HG03280 (cell line): ENCODE results near the gene SEC14L5.
"Not testable (repeated sequence)": the region's sequence is repeated elsewhere in the genome, so short reads cannot be mapped to it uniquely, and the experiment has no call there.

Experiments
- ATAC-seq: cut with Tn5 transposase; IDR thresholded peaks from one replicate; pipeline ENCODE4 v1.9.1; 2021; ENCODE audit warnings: mild to moderate bottlenecking, moderate library complexity; ENCODE audit not compliant: unreplicated experiment

Gene SEC14L5

DNA sequence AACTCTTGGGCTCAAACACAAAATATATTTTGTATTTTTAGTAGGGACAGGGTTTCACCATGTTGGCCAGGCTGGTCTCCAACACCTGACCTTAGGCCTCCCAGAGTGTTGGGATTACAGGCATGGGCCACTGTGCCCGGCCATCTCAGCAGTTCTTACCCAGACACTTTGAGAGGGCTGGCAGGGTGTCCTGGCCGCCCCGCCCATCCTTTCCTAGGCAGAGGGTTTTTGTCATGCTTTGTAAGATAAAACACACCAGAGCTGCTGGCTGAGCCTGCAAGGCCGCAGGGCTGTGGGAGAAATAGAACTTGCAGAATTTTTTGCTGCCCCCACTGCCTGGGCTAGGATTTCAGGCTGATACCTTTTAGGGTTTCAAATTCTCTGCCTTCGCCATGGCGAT, 29.9 kb upstream of the SEC14L5 start:
- no peak for ATAC-seq

DNA sequence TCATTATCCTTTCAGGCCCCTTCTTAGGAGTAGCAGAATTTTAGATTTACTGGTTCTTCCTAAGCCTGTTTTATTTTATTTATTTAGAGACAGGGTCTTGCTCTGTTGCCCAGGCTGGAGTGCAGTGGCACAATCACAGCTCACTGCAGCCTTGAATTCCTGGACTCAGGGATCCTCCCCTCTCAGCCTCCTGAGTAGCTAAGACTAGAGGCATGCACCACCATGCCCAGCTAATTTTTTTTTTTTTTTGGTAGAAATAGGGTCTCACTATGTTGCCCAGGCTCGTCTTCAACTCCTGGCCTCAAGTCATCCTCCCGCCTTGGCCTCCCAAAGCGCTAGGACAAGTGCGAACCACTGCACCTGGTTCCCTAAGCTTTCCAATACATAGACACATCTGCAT, 28.5 kb upstream of the SEC14L5 start:
- ATAC-seq: not testable (repeated sequence)

DNA sequence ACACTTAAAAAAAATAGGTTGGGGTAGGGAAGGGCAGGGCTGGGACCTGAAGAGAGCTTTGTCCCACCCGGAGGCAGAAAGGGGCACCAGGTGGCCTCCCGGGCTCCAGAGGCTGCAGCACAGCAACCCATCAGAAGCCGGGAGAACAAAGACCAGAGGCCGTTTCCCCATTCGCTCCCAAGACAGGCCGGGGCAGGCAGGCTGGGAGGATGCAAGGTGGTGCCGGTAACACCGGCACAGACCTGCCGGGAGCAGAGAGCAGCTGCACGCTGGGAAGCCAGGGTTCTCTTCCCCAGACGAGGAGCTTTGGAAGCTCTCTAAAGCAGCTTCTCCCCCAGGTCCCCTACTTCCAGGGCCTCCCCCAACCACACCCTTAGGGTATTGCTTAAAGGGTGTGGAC, 26.7 kb upstream of the SEC14L5 start:
- ATAC-seq: no peak

DNA sequence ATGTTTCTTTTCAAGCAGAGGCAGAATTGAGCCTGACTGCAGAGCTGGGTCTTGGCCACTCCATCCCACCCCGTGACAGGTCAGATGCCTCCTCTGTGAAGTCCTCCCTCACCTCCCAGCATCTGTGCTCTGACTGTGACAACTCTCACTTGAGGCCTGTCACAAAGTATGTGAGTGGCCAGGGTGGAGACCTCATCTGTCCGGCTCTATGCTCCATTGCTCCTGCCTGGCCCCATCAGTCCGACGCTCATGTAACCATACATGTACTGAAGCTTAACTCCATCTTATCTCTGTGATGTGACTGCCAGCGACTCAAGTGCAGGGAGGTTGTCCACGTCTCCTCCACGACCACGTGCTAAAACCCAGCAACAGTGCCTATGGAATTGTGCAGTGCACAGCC, 24.7 kb upstream of the SEC14L5 start:
- no peak for ATAC-seq

DNA sequence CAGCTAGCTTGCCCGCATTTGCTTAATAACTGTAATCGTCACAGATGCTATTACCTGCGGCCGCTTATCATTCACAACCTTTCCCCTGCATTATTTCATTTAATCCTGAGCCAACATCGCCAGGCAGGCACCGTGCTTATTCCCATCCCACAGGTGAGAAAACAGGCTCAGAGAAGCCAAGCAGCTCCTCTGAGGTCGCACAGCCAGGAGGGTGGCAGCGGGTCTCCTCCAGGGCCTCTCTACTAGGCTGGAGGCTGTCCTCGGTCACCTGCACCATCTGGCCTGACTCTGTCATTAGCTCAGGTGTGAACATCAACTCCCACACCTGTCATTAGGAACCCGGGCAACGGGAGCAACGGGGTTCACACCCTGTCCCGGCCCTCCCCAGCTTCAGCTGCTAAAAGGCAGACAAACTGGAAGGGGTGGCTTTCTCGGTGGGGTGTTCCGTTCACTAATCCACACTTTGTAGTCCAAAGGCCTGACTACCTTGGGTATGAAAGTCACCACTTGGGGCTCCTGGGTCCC, 24.2 kb upstream of the SEC14L5 start:
- ATAC-seq: no peak

DNA sequence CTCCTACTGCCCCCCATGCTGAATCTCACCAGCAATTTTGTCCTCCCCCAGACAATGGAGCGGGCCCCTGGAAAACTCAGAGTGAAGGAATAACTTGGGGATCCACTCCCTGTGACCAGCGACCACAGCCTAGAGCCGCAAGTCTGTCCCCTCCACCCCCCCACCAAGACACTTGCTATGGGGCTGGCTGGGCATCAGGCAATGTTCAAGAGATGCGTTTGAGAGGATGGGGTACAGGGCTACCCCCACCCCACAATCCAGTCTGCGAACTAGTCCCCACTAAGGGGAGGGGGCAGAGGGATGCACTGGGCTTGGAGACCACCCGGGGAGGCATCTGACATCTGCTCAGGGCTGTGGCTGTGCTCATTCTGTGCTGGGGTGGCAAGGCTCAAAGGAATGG, 23.5 kb upstream of the SEC14L5 start:
- ATAC-seq: no peak

DNA sequence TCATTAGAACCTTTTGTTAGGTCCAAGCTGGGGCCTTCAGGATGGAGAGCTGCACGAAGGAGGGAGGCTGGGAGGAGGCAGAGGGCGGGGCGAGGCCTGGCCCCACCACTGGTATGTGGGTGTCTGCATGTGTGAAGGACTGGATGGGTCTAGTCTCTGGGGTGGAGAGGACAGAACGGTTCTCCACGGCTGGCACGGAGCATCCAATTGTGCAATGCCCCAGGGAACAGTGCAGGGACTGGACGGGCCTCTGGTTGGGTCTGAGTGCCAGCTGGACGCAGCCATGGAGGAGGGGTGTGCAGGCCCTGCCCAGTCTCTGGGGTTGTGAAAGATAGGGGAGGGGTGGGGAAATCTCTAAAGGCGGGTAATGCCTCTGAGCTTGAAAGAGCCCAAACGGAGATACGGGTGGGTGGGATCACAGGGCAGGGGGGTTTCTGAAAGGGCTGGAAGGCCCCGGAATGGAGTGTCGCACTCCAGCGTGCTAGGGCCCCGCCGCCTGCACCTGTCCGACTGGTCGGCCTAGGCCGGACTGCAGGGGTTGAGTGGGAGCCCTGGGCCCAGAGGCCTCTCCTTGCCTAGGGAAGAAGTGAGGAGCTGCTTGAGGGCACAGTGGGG, 22.8 kb upstream of the SEC14L5 start:
- no peak for ATAC-seq

DNA sequence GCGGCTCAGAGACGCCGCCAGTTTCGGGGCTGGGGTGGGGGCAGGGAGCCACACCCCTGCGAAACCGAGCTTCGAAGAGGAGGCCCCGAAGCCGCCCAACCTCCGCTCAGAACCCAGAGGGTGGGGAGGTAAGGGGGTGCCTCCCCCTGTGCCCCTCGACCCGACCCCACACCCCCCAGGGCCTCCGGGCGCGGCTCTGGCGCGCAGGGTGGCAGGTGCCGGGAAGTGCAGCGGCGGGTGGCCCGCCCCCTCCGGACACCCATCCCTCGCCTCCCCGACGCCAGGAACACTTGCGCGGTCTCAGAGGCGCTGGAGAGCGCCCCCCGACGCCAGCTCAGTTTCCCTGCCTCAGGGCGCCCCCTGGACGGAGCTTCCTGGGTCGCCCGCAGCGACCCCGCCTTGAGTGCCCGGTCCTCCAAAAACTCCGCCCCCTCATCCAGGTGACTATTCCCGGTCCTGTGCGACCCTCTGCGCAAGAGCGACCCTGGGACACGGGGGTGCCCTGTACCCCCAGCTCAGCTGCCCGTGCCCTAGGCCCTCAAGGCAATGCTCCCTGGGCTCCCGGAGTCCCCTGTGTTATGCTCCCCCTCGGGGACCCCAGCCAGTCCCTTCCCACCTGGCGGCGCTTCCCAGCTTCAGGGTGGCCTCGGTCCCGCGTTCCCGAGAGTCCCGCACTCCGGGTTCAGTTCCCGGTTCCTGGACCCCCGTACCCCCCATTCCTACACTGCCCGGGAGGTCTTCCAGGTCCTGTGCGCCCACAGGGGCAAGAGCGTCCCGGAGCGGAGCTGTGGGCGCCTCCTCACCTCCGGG, 21.7 kb upstream of the SEC14L5 start:
- no peak for ATAC-seq

DNA sequence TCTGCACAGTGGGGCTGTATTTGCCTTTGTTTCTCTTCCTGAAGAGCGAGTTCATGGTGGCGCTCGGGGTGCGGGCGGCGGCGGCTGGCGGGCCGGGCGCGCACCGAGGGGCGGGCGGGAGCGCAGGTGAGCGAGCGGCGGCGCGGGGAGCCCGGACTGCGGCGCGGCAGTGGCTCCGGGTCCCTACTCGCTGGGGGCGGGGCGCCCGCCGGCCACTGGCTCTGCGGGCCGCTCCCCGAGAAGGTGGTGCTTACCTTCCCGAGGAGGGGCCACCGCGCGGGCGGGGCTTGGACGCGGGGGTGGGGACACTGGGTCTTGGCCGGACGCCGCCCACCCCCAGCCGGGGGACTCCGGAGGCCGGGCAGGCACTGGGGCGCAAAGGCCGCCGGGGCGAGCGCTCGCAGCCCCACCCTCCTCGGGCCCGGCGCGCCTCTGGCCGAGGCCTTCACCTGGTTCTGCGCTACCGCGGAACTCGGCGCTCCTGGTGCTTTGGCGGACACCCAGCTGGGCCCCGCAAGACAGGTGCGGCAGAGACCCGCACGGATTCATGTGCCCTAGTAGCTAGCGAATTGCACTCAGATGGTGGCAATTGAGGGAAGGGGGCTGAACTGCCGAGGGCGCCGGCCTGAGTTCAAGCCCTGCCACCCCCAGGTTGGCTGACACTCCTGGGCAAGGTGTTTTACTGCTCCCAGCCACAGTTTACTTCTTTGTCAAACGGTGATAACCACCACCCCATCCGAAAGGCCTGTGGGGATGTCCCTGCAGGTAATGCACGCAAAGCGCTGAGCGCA, 20.9 kb upstream of the SEC14L5 start, which contains the start of gene PPL:
PPL (minus strand) TSS at position 158 of the 791 bp plus-strand sequence; CDS start at position 55, 103 bp downstream.
- ATAC-seq: no peak

DNA sequence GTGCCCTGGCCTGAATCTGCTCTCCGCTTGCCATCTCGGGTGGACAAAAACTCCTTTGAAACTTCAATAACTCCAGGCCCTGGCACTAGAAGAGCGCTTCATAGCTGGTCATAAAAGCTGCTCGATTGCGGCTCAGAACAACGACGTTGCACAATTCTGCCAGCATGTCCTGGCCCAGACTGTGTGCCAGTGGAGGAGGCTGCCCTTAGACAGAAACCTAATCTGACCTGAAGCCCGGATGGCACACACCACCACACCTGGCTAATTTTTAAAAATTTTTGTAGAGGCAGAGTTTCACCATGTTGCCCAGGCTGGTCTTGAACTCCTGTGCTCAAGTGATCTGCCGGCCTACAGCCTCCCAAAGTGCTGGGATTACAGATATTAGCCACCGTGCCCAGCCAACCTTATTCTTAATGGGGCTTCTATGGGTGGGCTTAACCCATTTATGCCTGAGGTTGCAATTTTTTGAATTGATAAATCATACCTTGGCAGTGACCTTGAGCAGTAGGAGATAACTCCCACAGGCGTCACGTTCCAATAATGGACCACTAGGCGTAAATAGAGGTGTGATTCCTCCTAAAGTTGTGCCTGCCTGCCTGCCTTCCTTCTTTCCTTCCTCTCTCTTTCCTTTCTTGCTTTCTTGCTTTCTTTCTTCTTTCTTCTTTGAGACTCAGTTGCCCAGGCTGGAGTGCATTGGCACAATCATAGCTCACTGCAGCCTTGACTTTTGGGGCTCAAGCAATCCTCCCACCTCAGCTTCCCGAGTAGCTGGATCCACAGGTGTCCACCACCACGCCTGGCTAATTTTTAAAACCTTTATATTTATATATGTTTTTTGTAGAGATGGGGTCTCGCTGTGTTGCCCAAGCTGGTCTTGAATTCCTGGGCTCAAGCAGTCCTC, 20.1 kb upstream of the SEC14L5 start:
- no peak for ATAC-seq

DNA sequence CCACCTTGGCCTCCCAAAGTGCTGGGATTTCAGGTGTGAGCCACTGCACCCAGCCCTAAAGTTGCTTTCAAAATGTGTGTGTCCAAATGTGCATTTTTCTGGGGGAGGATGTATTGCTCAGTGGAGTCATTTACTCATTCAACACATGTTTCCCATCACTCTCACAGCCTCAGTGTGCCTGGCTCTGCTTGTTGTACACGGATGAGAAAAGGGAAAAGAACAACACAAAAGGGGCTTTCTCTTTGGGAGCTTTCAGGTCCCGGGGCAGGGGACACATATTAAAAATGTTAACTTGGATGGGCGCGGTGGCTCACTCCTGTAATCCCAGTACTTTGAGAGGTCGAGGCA, 19.5 kb upstream of the SEC14L5 start:
- no peak for ATAC-seq

DNA sequence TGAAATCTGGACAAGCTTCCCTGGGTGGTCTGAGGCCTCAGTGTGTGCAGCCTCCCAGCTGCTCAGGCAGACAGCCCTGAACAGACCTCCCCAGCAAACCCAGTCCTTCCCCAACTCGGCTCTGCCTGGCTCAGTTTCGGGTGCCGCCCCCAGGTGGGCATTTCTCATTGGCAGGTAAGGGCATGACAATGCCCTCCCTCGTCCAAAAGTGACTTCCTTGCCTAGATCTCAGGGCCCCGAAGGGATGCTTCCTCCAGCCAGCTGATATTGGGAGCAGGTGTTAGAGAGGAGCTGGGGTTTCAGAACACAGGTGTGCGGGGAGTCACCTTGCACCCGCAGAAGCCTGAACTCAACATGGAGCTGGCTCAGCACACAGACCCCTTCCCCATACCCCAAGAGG, 17.4 kb upstream of the SEC14L5 start:
- ATAC-seq: no peak

DNA sequence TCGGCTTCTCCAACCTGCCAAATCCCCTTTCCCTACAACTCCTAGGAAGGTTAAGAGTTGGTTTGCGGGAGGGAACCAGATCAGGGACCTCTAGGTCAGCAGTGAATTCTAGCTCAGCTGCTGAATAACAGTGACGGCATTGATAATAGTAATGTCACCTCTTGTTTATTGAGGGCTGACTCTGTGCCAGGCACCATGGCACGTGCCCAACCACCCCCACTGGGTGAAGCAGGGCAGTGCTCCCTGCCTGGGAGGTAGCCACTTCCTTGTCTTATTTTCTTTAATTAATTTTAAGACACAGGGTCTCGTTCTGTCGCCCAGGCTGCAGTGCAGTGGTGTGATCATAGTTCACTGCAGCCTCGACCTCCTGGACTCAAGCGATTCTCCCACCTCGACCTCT, 15.6 kb upstream of the SEC14L5 start:
- ATAC-seq: no peak

DNA sequence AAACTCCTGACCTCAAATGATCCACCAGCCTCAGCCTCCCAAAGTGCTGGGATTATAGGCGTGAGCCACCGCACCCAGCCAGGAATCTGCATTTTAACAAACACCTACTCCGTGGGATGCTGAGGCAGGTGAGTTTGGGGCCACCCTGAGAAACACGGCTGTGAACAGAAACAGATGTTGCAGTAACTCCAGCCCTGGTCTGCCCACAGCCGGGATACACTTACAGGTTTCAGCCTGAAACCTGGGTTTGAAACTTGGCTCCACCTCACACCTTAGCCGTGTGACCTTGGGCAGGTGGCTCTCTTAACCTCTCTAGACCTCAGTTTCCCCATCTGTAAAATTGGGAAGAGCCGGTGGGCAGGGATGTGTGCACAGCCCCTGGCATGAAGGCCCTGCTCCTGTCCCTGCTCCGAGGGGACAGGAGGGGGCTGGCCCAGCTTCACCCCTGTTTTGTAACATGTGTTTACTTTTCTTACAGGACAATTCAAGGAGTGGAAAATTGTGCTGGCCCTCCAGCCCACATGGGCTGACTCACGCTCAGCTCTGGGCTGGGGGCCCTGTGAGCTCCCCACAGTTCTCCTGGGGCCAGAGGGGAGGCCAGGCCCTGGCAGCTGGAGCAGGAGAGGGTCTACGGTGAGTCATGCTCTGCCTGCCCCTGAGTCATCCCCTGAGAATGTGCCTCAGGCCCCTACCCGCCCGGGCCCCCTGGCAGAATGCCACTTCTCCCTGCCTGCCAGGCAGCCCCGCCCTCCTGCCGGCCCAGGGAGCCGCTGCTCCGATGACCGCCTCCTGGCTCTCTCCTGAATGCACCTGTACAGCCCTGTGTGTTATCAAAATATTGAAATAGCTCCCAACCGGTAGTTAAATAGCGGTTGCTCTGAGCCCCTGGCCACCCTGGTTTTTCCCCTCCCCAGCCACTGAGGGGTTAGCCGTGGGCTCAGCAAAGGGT, 13.5 kb upstream of the SEC14L5 start:
- ATAC-seq: no peak

DNA sequence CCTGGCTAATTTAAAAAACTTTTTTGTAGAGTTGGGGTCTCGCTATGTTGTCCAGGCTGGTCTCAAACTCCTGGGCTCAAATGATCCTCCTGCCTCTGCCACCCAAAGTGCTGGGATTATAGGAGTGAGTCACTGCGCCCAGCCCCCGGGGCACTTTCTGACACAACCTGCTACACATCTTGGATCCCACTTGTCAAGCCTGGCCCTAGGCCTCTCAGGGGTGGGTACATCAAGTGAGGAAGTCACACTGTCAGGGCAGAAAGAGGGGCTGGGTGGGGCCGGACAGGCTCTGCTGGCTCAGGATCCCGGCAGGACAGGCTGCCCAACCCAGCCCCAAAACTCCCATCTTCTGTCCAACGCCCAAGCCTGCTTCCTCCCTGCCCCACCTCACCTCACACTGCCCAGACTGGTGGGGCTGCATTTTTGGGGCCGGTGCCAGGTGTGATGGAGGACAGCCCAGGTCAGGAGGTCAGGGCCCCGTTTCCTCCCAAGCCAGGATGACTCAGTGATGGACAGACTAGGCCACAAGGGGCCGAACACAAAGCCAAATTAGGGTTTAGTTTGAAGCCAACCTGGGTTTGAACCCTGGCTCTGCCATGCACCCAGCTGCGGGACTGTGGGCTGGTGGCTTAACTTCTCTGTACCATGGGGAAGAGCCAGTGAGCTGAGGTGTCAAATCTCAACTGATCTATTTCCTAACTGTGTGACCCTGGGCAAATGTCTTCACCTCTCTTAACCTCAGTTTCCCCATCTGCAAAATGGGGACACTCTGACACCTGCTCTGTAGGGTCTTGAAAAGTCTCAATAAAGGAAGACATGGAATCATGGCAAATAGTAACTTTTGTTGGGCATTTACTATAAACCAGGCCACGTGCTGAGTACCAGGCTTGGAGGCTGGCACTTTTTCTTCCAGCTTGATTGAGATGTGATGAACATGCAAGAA, 12.3 kb upstream of the SEC14L5 start:
- no peak for ATAC-seq

DNA sequence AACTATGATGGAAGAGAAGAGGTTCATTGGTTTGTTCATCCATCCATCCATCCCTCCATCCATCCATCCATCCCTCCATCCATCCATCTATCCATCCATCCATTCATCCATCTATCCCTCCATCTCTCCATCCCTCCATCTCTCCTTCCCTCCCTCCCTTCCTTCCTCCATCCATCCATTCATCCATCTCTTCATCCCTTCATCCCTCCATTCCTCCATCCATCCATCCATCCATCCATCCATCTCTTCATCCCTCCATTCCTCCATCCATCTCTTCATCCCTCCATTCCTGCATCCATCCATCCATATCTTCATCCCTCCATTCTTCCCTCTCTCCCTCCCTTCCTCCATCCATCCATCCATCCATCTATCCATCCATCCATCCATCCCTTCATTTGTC, 11.2 kb upstream of the SEC14L5 start:
- no peak for ATAC-seq

DNA sequence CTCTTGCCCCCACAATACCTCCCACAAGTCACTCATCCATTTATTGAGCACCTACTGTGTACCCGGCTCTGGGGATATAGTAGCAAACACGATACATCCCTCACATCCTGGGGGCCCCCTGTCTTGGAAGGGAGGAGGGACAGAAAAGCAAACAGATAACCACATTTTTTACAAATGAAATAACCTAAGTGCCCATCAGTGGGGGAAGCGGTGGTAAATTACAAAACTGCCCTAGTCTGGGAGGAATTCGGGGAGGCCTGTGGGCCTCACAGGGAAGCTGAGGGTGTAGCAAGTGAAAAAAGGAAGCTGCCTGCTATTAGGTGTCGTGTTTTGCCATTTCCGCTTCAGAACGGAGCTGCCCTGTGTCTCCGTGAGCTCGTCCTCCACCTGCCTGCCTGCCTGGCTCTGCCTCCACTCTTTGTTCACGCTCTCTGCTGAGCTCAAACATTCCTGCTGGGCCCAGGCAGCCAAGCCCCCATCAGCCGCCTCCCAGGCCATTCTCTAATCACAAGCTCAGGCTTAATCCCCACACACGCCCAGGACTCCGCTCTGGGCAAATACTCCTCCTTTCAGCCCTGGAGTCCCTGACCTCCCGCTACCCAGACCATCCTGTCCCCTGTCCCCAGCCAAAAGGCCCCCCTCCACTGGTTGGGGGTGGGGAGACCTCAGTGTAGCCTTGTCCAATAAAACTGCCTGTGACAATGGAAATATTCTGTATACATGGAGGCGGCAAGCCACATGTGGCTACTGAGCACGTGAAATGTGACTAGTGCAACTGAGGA, 10.2 kb upstream of the SEC14L5 start:
- no peak for ATAC-seq
